ENCODE data around the gene PCDHA1. TPM values are rescaled to one million over a fixed set of nuclear protein-coding genes. Genes with fewer than 3 reads are reported as not detected.

Gene PCDHA1
- polyA plus RNA-seq, 1 experiment, result 0.12 TPM

GRCh38 chr5:140973550-140973949, 187.6 kb downstream of the PCDHA1 start:
- Histone ChIP-seq H3K27me3 (ENCODE audit: control insufficient read depth, insufficient read depth, low read length) (no peaks in the 10 kb centered on the region), H3K36me3 (ENCODE audit: control insufficient read depth, insufficient read depth, low read length) (no peaks in the 10 kb centered on the region), H3K4me3 (ENCODE audit: low read depth, low read length) (no peak overlapping the region)
- ChIA-PET CTCF (no interaction called here), POLR2A (no interaction called here)
- no peak for DNase-seq (ENCODE audit: low read depth)
- TF ChIP-seq CTCF (IDR thresholded peaks at IDR 0.05; ENCODE audit: insufficient read depth, low read depth, low read length), result no peak

- TF ChIP-seq CTCF (IDR thresholded peaks at IDR 0.05; ENCODE audit: insufficient read depth, low read depth, low read length), result no peak
- Histone ChIP-seq H3K36me3 (ENCODE audit: control insufficient read depth, insufficient read depth, low read length) (no peaks in the 10 kb centered on the region), H3K27me3 (ENCODE audit: control insufficient read depth, insufficient read depth, low read length) (no peaks in the 10 kb centered on the region), H3K4me3 (ENCODE audit: low read depth, low read length) (no peak overlapping the region)
- CTCF ChIA-PET, result no interaction called here
- POLR2A ChIA-PET, result no interaction called here
- no peak for DNase-seq (ENCODE audit: low read depth)
Measured at GRCh38 chr5:140977003-140977402, 191.1 kb downstream of the PCDHA1 start.

- Histone ChIP-seq H3K27me3 (ENCODE audit: control insufficient read depth, insufficient read depth, low read length) (no peaks in the 10 kb centered on the region), H3K36me3 (ENCODE audit: control insufficient read depth, insufficient read depth, low read length) (no peaks in the 10 kb centered on the region), H3K4me3 (ENCODE audit: low read depth, low read length) (no peak overlapping the region)
- no peak for DNase-seq (ENCODE audit: low read depth)
- ChIA-PET CTCF (interaction anchor here (0.6 to 1.1 kb wide), 2 partner anchors 11 to 171 kb away, joined by 3 read pairs; no protein-coding TSS in a partner anchor), POLR2A (no interaction called here)
- no peak for TF ChIP-seq CTCF (IDR thresholded peaks at IDR 0.05; ENCODE audit: insufficient read depth, low read depth, low read length)
Measured at GRCh38 chr5:140978260-140978659, 192.3 kb downstream of the PCDHA1 start.

GRCh38 chr5:140978983-140979382, 193.0 kb downstream of the PCDHA1 start:
- no peak for DNase-seq (ENCODE audit: low read depth)
- H3K27me3 ChIP-seq (ENCODE audit: control insufficient read depth, insufficient read depth, low read length), result no peaks in the 10 kb centered on the region
- TF ChIP-seq CTCF (IDR thresholded peaks at IDR 0.05; ENCODE audit: insufficient read depth, low read depth, low read length), result no peak
- no peak overlapping the region for H3K4me3 ChIP-seq (ENCODE audit: low read depth, low read length)
- ChIA-PET CTCF (interaction anchor here (0.6 to 1.1 kb wide), 2 partner anchors 12 to 171 kb away, joined by 3 read pairs; no protein-coding TSS in a partner anchor), POLR2A (no interaction called here)
- H3K36me3 ChIP-seq (ENCODE audit: control insufficient read depth, insufficient read depth, low read length), result no peaks in the 10 kb centered on the region

- TF ChIP-seq CTCF (IDR thresholded peaks at IDR 0.05; ENCODE audit: insufficient read depth, low read depth, low read length), result no peak
- Histone ChIP-seq H3K36me3 (ENCODE audit: control insufficient read depth, insufficient read depth, low read length) (no peaks in the 10 kb centered on the region), H3K27me3 (ENCODE audit: control insufficient read depth, insufficient read depth, low read length) (no peaks in the 10 kb centered on the region), H3K4me3 (ENCODE audit: low read depth, low read length) (no peak overlapping the region)
- ChIA-PET CTCF (no interaction called here), POLR2A (no interaction called here)
- DNase-seq (ENCODE audit: low read depth), result no peak
Measured at GRCh38 chr5:140982083-140982716, 196.3 kb downstream of the PCDHA1 start.

Measured in BJ (cell line).